NCI-H82 treated with DMSO at 0.1 percent for 48 hours (cell line): Measurements from ENCODE around the gene HCN4.

ENCODE experiments used
- DNase-seq: peaks from one replicate; lab custom pipeline; 2025; ENCODE audit not compliant: unreplicated experiment; lab: John Stamatoyannopoulos, UW

Gene HCN4

GRCh38 chr15:73380661-73381060 lies 11.9 kb upstream of the HCN4 start:
- DNase-seq, result no peak

- DNase-seq, result no peak
Observed at GRCh38 chr15:73378089-73378488, 9.3 kb upstream of the HCN4 start.

- DNase-seq, result no peak
Observed at GRCh38 chr15:73375755-73376305, 7.1 kb upstream of the HCN4 start.

- DNase-seq, result no peak
Observed at GRCh38 chr15:73375012-73375411, 6.3 kb upstream of the HCN4 start.

- no peak for DNase-seq
Observed at GRCh38 chr15:73374604-73375003, 5.8 kb upstream of the HCN4 start.

GRCh38 chr15:73373221-73373620 lies 4.5 kb upstream of the HCN4 start:
- DNase-seq, result no peak

GRCh38 chr15:73371812-73372211 lies 3.1 kb upstream of the HCN4 start:
- DNase-seq, result no peak

- DNase-seq, result no peak
Observed at GRCh38 chr15:73370151-73370550, 1.4 kb upstream of the HCN4 start.

GRCh38 chr15:73369154-73369694 lies 466 bp upstream of the HCN4 start:
- no peak for DNase-seq

GRCh38 chr15:73367624-73368300 lies 996 bp downstream of the HCN4 start:
- no peak for DNase-seq

GRCh38 chr15:73366766-73367623 lies 1.8 kb downstream of the HCN4 start:
- DNase-seq, result no peak

- no peak for DNase-seq
Observed at GRCh38 chr15:73364070-73364469, 4.7 kb downstream of the HCN4 start.

- no peak for DNase-seq
Observed at GRCh38 chr15:73362900-73363299, 5.9 kb downstream of the HCN4 start.

- DNase-seq, result no peak
Observed at GRCh38 chr15:73361337-73361736, 7.4 kb downstream of the HCN4 start.

- no peak for DNase-seq
Observed at GRCh38 chr15:73359651-73360050, 9.1 kb downstream of the HCN4 start.

- DNase-seq, result no peak
Observed at GRCh38 chr15:73357999-73358665, 10.6 kb downstream of the HCN4 start.

- DNase-seq, result no peak
Observed at GRCh38 chr15:73355612-73356265, 13.0 kb downstream of the HCN4 start.

GRCh38 chr15:73354241-73354640 lies 14.5 kb downstream of the HCN4 start:
- no peak for DNase-seq

GRCh38 chr15:73353734-73354133 lies 15.0 kb downstream of the HCN4 start:
- DNase-seq, result no peak

- no peak for DNase-seq
Observed at GRCh38 chr15:73352082-73352481, 16.7 kb downstream of the HCN4 start.

GRCh38 chr15:73349191-73349590 lies 19.6 kb downstream of the HCN4 start:
- DNase-seq, result no peak
